IPS DF 6.9 (cell line): ENCODE measurements around the gene DAB2.

Source experiments
- DNase-seq: peaks from one replicate; pipeline ENCODE4 v3.0.0-alpha.2; 2013; ENCODE audit warnings: low read depth, low spot score
- H3K27ac ChIP-seq: one replicate; pipeline ENCODE4 v1.5.1; 2013; ENCODE audit warnings: low read length, control low read depth
- H3K27me3 ChIP-seq: 2 replicates; pipeline ENCODE4 v1.6.1; 2013; ENCODE audit warnings: mild to moderate bottlenecking, low read length; ENCODE audit not compliant: control insufficient read depth, insufficient read depth
- H3K36me3 ChIP-seq: 2 replicates; pipeline ENCODE4 v1.6.1; 2013; ENCODE audit warnings: low read length; ENCODE audit not compliant: control insufficient read depth, insufficient read depth
- H3K4me1 ChIP-seq: 2 replicates; pipeline ENCODE4 v1.6.1; 2013; ENCODE audit warnings: low read length; ENCODE audit not compliant: control insufficient read depth, insufficient read depth
- H3K4me3 ChIP-seq: 2 replicates; pipeline ENCODE4 v1.5.1; 2013; ENCODE audit warnings: mild to moderate bottlenecking, low read length
- H3K9me3 ChIP-seq: 2 replicates; pipeline ENCODE4 v1.6.1; 2013; ENCODE audit warnings: low read length, inconsistent platforms; ENCODE audit not compliant: control insufficient read depth, insufficient read depth
- WGBS: extraction: QIAGEN DNeasy Blood & Tissue Kit; methylation state at CpG from one replicate; pipeline ENCODE4 v1.1.7; 2013; ENCODE audit warnings: mixed read lengths, missing lambda C conversion rate; ENCODE audit not compliant: insufficient read length, insufficient coverage; 5-methylcytosine and 5-hydroxymethylcytosine counted together

The DAB2 gene

DNA sequence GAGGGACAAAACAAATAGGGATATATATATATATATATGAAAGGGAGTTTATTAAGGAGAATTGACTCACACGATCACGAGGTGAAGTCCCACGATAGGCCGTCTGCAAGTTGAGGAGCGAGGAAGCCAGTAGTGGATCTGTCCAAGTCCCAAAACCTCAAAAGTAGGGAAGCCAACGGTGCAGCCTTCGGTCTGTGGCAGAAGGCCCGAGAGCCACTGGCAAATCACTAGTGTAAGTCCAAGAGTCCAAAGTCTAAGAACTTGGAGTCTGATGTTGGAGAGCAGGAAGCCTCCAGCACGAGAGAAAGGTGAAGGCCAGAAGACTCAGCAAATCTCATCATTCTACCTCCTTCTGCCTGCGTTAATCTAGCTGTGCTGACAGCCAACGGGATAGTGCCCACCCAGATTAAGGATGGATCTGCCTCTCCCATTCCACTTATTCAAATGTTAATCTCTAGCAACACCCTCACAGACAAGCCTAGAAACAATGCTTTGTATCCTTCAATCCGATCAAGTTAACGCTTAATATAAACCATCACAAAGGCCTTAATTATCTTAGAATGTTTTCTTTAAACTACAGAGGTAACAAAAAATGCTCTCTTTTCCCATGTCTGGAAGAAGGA, 23.8 kb upstream of the DAB2 start:
- Histone ChIP-seq H3K27ac (no peak overlapping the region), H3K9me3 (no peaks in the 10 kb centered on the region), H3K27me3 (no peaks in the 10 kb centered on the region), H3K36me3 (no peaks in the 10 kb centered on the region), H3K4me1 (no peaks in the 10 kb centered on the region), H3K4me3 (no peak overlapping the region)
- 100% methylated on average over 1 of the region's 13 CpGs for WGBS
- DNase-seq: no peak

DNA sequence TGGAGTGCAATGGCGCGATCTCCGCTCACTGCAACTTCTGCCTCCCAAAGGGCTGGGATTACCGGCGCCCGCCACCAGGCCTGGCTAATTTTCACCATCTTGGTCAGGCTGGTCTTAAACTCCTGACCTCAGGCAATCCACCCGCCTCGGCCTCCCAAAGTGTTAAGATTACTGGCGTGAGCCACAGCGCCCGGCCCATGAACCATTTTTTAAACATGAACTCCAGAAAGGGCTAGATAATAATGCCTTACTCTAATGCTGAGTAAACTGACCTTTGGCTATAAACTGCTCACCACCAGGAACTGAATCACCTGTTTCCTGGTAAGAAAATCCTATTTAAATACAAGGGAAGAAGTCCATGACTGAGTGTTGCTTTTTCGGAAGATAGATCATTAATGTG, 23.2 kb upstream of the DAB2 start:
- Histone ChIP-seq H3K4me1 (no peaks in the 10 kb centered on the region), H3K36me3 (no peaks in the 10 kb centered on the region), H3K27me3 (no peaks in the 10 kb centered on the region), H3K9me3 (no peaks in the 10 kb centered on the region), H3K27ac (no peak overlapping the region), H3K4me3 (no peak overlapping the region)
- no CpG with 5 or more reads among the region's 12 CpGs for WGBS
- DNase-seq: no peak

DNA sequence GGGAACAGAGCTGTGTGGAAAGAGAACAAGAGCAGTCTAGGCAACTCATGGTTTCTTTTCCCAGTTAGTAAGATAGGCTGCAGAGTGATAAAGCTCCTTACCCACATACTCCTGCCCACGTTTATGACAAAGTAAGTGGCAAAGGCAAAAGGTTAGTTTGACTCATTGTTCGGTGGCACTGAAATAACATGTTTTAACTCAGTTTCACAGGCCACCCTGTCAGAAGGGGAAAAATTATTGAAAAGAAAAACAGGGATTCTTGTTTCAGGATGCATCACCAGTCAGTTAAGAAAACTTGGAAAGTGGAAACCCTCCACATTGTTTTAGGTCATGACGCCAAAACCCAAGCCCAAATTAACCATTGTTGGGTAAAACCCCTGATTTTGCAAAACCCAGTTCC, 22.3 kb upstream of the DAB2 start:
- Histone ChIP-seq H3K9me3 (no peaks in the 10 kb centered on the region), H3K27ac (no peak overlapping the region), H3K27me3 (no peaks in the 10 kb centered on the region), H3K4me3 (no peak overlapping the region), H3K36me3 (no peaks in the 10 kb centered on the region), H3K4me1 (no peaks in the 10 kb centered on the region)
- DNase-seq: no peak
- WGBS: no CpG with 5 or more reads among the region's 3 CpGs

DNA sequence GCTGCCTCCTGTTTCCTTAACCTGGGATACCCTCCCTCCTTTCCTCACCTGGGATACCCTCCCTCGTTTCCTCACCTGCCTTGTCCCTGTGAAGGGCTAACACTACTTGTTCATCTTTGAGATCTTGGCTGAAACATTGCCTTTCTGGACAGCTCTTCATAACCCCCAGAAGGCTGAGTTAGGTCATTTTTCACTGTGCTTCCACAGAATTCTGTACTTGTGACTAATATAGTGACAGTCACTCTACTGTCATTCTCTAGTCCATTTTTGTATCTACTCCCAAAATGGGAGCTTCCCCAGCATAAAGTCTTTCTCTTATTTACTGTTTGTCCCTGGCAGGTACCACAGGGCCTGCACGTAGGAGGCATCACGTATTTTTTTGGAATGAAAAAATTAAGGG, 21.5 kb upstream of the DAB2 start:
- H3K27ac ChIP-seq: no peak overlapping the region
- no peaks in the 10 kb centered on the region for H3K4me1 ChIP-seq
- no peaks in the 10 kb centered on the region for H3K27me3 ChIP-seq
- H3K4me3 ChIP-seq: no peak overlapping the region
- WGBS: no CpG with 5 or more reads among the region's 3 CpGs
- no peaks in the 10 kb centered on the region for H3K9me3 ChIP-seq
- no peaks in the 10 kb centered on the region for H3K36me3 ChIP-seq
- DNase-seq: no peak

DNA sequence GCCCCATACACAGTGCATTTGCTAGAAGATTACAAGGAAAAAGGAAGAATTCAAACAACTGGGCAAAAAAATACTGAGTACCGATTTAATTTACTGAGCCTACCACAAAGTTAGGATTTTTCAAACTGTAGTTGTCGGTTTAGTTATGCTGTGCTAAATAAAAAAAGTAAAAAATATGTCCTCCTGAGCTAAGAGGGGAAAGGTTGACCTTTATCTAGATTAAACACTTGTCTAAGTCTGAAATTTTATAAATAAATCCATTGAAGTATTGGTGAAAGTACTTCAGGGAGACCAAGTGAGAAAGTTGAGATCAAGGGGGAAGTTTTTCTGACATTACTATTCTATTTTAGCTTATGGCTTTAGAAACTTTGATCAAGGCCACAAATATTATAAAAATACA, 19.1 kb upstream of the DAB2 start:
- no peaks in the 10 kb centered on the region for H3K36me3 ChIP-seq
- no peaks in the 10 kb centered on the region for H3K27me3 ChIP-seq
- WGBS: no CpG with 5 or more reads among the region's 2 CpGs
- DNase-seq: no peak
- no peaks in the 10 kb centered on the region for H3K9me3 ChIP-seq
- no peaks in the 10 kb centered on the region for H3K4me1 ChIP-seq
- no peak overlapping the region for H3K27ac ChIP-seq
- H3K4me3 ChIP-seq: no peak overlapping the region

DNA sequence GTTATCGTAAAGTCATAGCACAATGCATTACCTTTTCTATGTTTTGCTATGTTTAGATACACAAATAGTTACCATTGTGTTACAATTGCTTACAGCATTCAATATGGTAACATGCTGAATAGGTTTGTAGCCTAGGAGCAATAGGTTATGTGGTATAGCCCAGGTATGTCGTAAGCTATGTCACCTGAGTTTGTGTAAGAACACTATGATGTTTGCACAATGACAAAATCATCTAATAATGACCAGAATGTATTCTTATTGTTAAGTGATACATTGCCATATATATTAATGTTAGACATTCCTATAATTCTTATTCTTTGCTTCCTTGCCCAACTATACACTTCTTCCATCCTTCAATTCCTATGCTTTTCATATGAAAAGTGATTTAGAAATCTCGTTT, 18.2 kb upstream of the DAB2 start:
- DNase-seq: no peak
- H3K9me3 ChIP-seq: no peaks in the 10 kb centered on the region
- H3K27ac ChIP-seq: no peak overlapping the region
- H3K4me3 ChIP-seq: no peak overlapping the region
- H3K27me3 ChIP-seq: no peaks in the 10 kb centered on the region
- no CpG with 5 or more reads among the region's 3 CpGs for WGBS
- no peaks in the 10 kb centered on the region for H3K4me1 ChIP-seq
- H3K36me3 ChIP-seq: no peaks in the 10 kb centered on the region

DNA sequence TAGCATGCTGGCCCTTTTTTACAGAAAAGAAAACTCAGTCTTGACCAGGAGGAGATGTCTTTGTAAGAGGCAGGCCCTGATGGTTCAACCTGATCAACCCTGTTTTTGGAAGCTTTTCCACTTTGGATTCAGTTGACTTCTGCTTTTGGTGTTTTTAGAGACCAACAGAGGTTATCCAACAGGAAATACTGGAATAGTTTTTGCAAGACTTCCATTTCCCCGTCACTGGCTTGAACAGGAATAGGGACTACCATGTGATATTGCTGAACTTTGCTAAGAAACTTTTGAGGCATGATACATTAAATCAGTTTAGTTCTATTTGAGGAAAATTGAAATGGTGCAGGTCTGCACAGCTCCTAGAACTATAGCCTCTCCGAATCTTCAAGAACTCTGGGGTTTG, 17.1 kb upstream of the DAB2 start:
- no peaks in the 10 kb centered on the region for H3K36me3 ChIP-seq
- no CpG with 5 or more reads among the region's 2 CpGs for WGBS
- DNase-seq: no peak
- H3K9me3 ChIP-seq: no peaks in the 10 kb centered on the region
- H3K4me3 ChIP-seq: no peak overlapping the region
- H3K4me1 ChIP-seq: no peaks in the 10 kb centered on the region
- no peak overlapping the region for H3K27ac ChIP-seq
- H3K27me3 ChIP-seq: no peaks in the 10 kb centered on the region

DNA sequence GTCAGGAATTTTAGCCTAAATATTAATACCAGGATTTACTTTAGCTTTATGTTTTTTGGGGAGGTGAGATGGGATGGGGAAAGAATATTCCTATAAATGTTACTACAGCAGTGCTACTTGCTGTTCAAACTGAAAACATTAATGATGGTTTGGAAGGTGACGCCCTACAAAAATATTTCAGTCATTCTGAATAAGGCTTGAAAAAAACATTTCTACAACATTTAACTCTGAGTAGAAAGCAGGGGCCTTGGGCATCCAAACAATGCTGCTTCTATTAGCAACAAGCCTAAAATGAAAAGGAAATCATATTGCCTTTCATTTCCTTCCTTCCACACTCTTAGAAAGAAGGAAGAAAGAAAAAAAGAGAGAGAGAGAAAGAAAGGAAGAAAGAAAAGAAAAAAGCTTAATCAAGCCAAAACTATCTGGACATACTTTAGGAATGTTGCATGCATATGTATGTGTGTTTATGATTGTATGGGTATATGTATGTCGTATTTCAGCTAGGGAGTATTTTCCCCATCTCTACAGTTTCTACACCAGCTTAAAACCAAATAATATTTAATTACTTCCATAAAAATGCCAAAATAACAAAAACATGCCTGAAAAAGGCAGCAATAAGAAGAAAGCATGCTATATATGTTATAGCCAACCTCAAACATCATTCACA, 16.3 kb upstream of the DAB2 start:
- H3K4me3 ChIP-seq: no peak overlapping the region
- no CpG with 5 or more reads among the region's 2 CpGs for WGBS
- no peaks in the 10 kb centered on the region for H3K4me1 ChIP-seq
- no peaks in the 10 kb centered on the region for H3K9me3 ChIP-seq
- H3K27ac ChIP-seq: no peak overlapping the region
- DNase-seq: no peak
- H3K36me3 ChIP-seq: no peaks in the 10 kb centered on the region
- H3K27me3 ChIP-seq: no peaks in the 10 kb centered on the region

DNA sequence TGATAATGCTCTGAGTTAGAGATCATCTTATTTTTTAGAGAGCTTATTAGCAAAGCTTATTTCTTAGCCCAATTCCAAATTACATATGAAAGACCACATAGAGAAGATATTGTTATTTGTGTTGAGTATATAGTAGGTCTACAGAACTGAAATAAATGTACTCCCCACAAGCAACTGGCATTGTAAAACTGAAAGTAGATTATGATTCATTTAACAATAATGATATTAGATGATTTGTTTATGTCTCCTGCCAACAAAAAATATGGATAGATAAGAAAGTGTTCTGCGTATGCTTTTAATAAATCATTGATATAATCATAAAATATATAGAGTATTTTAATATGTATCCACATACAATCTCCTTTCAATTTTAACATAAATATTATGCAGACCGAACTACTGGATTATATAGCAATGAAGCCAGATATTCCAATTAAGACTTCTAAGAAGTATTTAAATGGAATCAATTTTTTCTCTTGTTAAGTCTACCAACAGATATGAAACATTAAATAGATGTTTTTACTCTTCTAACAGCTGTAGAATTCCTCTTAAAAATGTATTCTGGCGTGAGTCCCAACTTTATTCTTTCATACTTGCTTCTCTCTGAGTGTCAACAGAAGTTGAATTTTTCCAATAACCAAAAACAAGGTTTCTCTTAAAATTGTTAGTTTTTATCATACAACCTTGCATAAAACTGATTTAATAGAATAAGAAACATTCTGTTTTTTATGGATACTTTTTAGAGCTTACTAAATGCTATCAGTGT, 15.6 kb upstream of the DAB2 start:
- no peak for DNase-seq
- no peaks in the 10 kb centered on the region for H3K36me3 ChIP-seq
- H3K27me3 ChIP-seq: no peaks in the 10 kb centered on the region
- WGBS: no CpG with 5 or more reads among the region's 3 CpGs
- H3K4me1 ChIP-seq: no peaks in the 10 kb centered on the region
- no peaks in the 10 kb centered on the region for H3K9me3 ChIP-seq
- no peak overlapping the region for H3K27ac ChIP-seq
- no peak overlapping the region for H3K4me3 ChIP-seq

DNA sequence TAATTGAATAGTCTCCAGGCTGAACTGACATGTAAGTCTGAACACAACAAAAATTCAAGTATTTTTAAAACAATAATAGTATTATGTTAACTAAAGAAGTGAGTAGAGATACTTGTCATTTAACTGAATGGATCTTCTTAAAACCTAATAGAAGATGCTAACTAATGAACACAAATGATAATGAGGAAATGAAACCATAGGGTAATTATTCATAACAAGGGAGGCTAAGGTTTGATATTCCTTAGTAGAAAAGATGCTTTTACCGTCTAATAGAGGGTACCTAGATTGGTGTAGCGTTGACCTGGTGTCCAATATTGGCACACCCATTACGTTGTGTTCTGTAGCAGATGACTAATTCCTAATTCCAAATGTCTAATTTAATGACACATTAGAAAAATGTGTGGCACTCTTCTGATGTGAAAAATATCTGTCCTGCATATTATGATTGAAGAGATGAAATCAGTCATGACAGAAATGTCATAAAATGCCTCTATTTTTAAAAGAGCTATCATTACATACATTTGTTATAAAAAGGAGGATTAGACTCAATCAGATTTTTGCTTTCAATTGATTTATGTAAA, 14.9 kb upstream of the DAB2 start:
- DNase-seq: no peak
- no peaks in the 10 kb centered on the region for H3K4me1 ChIP-seq
- no peak overlapping the region for H3K27ac ChIP-seq
- no peaks in the 10 kb centered on the region for H3K36me3 ChIP-seq
- H3K4me3 ChIP-seq: no peak overlapping the region
- no CpG with 5 or more reads among the region's 3 CpGs for WGBS
- no peaks in the 10 kb centered on the region for H3K9me3 ChIP-seq
- no peaks in the 10 kb centered on the region for H3K27me3 ChIP-seq
